ENCODE measurements around the gene MAP4K4.

The MAP4K4 gene

DNA sequence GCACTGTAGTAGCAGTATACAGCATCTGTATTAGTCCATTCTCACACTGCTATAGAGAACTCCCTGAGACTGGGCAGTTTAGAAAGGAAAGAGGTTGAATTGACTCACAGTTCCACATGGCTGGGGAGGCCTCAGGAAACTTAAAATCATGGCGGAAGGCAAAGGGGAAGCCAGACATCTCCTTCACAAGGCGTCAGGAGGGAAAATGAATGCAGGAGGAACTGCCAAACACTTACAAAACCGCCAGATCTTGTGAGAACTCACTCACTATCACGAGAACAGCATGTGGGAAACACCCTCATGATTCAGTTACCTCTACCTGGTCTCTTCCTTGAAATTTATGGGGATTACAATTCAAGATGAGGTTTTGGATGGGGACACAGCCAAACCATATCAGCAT, 25.4 kb downstream of the MAP4K4 start:
- DNase-seq (ENCODE audit: low read depth in 2 of 2), result no peak

DNA sequence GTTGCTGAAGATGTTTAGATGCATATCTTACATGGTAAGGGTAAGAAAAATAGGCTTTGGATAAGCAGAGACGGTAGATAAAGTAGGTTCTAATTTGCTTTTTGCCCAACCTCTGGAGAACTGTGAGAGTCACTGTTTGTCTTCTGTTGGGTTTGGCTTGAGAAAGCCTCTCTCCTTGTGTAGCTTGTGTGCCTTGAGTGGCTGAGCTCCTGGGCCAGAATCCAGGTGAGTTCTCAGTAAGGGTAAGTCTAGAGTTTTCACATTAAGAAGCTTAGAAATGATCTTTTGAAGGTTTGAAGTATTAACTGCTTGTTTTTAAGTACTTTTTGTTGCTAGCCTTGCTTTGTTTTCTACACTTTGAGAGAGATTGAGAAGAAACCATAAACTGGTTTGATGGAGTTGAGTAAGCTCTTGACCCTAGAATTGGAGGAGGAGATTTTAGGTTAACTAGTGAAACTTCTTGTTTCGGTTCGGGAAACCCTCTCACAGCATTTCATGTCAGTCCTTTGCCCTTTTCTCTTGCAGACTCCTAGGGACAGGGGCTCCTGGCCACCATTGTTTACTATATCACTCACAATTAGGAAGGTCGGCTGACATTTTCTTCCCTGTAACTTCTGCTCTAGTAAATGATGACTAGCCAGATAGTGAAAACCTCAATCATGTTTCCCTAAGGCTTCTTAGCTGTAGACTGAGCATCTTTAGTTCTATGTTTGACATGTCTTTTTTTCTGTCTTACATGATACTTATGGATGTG, 26.0 kb downstream of the MAP4K4 start:
- DNase-seq (ENCODE audit: low read depth in 2 of 2), result no peak

DNA sequence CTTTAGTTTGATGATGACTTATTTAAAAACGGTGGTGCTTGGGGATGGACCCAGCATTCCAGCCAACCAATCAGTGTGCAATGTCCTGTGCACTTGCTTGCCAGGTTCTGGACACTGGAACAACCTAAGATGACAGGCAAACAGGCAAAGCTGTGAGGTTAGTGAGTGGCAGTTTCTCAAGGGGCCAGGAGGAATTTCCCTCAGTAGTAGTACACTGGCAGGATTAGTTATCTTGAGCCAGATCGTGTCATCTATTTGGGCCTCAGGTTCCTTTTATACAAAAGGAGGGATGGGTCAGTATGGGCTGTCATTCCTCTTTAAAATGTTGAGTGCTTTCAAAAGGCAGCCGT, 26.6 kb downstream of the MAP4K4 start:
- no peak for DNase-seq (ENCODE audit: low read depth in 2 of 2)

DNA sequence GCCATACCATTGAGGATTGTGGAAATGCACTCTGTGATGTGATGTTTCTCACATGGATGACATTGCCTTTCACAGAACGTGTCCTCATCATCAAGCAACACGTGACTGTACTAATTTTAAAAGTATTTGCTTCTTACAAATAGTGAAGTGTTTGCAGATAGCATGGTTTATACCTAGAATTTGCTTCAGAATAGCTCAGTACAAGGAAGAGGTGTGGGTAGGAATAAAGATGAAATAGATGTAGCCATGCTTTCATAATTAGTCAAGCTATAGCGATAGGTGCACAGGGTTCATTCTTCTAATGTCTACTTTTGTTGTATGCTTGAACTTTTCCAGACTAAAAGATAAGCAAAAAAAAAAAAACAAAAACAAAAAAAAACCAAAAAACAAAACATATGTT, 27.5 kb downstream of the MAP4K4 start:
- no peak for DNase-seq (ENCODE audit: low read depth in 2 of 2)

DNA sequence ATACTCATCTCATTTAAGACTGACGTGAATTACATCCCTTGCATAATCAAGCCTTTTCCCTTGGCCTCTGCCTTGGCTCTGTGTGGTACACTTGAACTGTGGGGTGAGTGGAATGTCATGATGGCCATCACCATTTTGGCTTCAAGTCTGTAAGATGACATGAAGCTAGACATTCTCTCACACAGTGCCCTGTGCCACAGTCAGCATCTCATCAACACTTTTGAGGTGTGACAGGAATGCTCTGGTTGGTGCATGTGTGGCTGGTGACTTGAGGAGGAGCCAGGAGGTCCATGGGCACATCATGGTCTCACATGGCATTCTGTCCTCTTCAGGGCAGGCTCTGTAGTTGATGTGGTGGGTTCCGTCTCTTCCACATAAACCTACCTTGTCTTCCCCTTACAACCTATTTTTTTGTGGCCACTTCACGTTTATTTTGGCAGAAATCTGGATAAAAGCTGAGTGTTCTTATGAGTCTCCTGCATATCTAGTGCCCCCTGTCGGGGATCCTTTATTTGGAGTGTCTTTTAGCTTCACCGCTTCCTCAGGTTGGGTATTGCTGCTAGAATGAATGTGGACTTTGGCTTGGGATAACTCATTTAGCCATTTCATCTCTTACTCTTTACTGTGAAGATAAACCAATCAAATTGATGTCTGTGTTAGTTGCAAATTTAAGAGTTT, 28.1 kb downstream of the MAP4K4 start:
- DNase-seq (ENCODE audit: low read depth in 2 of 2), result no peak

DNA sequence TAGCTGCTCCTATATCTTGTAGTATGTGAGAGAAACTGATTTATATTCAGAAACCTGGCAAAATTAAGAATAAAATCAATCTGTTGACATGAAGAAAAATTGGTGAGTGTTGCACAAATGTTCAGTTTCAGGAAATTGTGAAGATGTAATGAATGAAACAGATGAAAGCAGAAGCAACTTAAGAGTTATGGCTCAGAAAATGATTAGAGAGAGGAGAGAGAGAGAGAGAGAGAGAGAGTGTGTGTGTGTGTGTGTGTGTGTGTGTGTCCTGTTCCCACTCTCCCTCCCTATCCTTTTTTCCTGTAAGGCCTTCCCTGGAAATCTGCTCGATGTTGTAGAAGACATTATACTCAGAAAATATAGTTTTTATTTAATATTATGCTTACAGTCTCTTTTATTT, 31.4 kb downstream of the MAP4K4 start:
- no peak for DNase-seq (ENCODE audit: low read depth in 2 of 2)

DNA sequence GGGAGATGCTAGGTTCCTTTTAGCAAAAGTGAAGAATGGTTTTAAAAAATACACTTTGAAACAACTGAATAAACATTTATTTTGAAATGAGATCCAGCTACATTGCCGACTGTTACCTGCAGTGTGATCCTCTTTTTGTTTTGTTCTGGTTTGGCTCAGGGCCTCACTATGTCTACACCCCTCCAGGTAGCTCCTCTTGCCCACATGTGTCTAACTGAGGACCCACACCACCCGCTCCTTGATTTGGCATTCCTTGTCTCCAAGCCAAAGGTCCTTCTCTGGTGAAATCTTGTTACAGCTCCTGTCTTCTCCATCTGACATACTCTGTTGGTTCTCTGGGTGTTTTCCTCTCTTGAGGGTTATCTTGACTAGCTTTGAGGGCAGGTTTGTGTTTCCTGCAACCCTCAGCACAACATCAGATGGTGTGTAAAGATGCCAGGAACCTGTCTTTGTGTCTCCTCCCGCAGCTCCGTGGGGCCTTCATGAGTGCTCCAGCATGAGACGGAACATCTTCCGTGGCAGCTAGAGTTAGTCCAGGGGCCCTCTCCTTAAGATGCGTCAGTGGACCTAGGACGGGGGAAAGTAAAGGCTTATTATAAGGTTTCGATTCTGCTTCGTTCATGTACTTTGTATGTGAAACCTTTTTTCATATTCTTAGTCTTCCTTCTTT, 32.1 kb downstream of the MAP4K4 start:
- no peak for DNase-seq (ENCODE audit: low read depth in 2 of 2)

DNA sequence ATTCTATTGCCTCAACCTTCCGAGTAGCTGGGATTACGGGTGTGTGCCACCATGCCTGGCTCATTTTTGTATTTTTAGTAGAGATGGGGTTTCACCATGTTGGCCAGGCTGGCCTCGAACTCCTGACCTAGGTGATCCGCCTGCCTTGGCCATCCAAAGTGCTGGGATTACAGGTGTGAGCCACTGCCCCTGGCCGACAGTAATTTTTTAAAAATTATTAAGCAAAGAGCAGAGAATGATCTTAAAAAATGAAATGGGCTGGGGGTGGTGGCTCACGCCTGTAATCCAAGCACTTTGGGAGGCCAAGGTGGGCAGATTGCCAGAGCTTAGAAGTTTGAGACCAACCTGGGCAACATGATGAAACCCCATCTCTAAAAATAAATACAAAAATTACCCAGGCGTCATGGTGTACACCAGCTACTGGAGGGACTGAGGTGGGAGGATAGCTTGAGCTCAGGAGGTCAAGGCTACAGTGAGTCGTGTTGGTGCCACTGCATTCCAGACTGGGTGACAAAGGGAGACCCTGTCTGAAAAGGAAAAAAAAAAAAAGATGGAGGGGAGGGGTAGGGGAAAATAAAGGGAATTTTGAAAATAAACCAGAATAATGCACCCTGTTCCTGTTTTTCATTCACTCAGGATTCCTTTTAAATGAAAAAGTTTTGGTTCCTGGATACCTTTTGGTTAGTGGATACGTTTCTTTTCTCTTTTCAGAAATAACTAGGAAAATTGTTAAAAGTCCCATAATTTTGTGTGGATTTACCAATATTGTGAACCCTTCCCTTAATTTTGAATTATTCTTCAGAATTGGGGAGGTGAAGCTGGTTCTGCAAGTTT, 33.9 kb downstream of the MAP4K4 start:
- no peak for DNase-seq (ENCODE audit: low read depth in 2 of 2)

DNA sequence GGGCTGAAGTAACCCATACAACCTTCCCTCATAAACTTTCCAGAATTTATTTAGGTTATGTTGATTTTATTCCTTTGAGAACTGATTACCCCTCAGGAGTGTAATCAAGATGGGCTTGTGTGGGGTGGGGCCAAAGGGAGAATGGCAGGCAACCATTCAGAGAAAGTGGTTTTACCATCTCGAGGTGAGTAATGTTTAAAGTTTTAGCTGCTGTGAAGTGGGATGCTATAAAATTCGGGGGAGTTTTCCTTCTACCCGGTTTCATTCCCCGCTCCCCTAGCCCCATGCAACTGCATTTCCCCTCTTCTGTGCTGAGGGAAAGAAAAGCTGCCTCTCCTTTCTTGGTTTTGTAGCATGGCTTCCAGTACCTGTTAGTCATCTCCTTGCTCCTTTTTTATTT, 34.7 kb downstream of the MAP4K4 start:
- no peak for DNase-seq (ENCODE audit: low read depth in 2 of 2)

DNA sequence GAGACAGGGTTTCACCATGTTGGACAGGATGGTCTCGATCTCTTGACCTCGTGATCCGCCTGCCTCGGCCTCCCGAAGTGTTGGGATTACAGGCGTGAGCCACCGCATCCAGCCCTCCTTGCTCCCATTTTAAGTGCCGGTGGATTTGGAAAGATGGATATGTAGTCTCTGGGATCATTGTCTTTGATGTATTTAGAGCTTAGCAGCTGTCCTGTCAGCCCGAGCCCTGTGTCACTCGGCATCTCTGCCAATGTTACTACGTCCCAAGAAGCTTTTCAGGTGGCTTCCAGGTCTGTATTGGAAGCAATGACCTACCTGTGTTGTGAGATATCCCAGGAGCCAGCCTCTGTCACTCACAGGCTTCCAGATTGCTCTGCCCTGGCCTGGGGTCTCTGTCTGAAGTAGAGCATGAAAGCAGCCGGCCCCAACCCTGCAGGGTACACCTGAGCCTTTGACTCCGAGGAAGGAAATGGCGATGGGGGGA, 35.3 kb downstream of the MAP4K4 start:
- DNase-seq (ENCODE audit: low read depth in 2 of 2), result no peak

DNA sequence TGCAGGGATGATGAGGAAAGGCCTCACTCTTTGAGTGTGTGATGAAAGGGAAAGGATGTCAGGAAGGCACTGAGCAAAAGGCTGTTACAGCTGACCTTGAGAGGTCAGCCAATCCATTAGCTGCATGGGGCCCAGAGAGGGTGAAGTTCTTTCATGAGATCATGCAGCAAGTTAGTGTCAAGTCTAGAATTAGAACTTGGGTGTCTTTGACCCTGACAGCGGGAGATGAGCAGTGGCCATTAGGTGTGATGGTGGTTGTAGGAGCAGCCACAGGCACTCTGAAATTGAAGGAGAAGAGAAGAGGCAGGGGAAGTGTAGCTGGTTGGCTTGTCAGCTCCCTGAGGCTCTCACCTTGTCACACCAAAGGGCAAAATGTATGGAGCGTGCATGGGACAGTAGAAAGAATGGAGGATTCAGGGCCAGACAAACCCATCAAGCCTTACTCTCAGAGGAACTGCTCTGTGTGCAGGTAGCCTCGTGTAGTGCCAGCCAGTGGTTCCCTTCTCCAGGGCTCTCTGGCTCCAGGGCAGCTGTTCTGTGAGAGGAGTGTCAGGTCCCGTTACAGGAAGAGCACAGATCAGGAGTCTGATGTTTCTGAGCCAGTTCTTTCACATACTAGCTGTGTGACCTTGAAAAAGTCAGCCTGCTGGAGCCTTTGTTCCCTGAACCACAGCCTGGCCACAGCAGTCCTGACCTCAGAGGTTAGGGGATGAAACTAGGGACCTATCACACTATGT, 35.9 kb downstream of the MAP4K4 start:
- no peak for DNase-seq (ENCODE audit: low read depth in 2 of 2)

DNA sequence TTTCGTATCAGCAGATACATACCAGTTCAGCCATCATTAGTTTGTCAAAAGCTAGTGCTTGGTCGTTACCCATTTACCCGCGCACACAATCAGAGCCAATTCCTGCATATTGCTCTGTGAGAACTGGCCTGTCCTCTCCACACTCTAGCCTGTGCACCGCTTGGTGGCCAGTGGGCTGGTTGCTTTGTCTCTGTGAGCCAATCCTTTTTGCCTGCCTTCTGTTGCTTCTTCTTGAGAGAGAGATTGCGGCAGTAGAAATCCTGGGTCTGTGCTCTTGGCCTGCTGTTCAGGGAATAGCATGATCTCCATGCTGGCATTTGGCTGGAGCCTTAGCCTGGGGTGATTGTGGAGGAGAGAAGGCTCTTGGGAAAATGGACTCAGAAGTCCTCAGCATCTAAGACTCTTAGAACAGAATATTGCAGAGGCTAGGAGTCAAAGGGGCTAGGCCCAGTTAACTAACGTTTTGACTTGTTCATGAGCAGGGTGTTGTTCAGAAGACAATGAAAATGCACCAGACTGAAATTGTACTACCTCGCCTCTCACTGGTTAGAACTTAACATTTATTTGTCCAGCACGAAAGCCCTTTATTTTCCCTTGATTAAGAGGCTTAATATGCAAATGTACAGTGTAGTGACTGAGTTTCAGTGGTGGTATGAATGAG, 37.1 kb downstream of the MAP4K4 start:
- DNase-seq (ENCODE audit: low read depth in 2 of 2), result no peak

DNA sequence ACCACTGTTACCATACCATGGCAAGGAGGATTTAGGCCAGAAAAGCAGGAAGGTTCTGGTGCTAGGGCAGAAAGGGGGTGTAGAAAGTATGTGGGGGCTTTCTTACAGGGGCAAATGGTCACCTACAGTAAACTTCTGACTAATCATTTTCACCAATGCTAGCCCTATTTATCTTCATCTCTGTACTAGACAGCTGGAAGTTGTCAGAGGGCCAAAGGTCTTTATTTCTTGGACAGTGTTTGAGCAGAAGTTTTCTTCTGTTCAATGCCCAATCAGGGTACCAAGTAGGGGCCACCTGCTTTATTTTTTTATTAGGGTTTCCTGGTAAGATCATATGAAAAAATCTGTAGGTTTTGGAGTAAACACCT, 37.6 kb downstream of the MAP4K4 start:
- DNase-seq (ENCODE audit: low read depth in 2 of 2), result no peak

DNA sequence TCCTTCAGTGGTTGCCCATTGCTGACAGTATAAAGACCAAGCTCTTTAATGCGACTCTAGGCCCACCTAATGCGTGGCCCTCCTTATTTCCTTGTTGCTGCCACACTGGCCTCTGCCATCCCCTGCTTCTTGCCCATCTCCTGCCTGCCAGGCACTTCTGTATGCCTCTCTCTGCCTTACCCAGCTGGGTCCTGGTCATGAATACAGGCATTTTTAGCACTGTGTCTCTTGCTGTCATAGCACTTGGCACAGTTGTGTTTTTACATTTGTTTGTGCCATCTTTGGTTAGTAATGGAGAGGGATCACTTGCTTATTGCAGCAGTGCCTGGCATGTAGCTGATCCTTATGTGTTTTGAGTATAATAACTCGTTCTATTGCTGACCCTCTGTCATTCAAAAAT, 38.7 kb downstream of the MAP4K4 start:
- no peak for DNase-seq (ENCODE audit: low read depth in 2 of 2)

DNA sequence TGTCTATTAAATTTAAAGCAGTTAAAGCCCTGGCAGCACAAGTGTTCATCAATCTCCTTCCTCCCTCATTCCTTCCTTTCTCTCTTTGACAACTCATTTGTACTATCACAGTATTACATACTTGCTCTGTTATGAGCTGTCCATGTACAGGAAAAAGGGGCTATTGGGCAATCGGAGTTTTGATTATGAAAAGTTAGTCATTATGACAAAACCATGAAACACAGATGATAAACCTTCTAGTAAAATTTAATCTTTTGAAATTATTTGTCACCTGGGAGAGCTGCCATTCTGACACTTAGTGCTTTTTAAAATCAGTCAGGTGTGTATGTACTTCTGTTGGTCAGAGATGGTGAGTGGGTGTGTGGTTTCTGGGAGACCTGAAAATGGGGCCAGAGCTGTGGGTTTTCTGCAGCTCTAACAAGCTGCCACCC, 39.4 kb downstream of the MAP4K4 start:
- DNase-seq (ENCODE audit: low read depth in 2 of 2), result peak; percentile 44 to 47

DNA sequence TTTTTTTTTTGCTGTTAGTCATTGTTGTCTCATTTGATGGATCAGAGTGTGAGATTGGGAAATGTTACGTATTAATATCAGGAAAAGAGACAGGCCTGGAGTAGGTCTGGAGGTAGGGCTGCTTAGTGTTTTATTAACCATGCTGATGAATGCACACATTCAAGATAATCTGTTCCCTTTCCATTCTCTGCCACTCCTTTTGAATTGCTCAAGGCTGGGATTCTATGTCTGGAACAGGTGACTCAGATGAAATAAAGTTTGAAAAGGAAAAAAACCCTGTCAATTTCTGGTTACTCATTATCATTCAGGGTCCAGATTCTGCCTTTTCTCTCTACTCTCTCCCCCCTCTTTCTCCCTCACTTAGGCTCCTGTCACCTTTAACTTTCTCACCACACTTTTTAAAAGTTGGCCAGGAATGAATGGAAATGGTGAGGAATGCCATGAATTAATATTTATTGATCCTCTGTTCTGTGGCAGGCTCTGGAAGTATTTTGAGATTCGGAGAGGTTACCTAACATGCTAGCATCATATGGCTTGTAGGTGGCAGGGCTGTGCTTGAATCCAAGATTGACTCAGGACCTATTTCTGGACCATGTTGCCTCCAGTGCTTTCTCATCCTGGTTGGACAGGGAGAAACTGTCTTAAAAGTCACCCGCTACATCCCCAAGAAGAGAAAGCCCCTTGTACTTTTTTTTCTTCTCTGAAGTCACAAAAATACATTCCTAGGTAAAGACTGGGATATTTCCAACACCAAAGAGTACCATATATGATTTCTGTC, 40.2 kb downstream of the MAP4K4 start:
- DNase-seq (ENCODE audit: low read depth in 2 of 2), result no peak

DNA sequence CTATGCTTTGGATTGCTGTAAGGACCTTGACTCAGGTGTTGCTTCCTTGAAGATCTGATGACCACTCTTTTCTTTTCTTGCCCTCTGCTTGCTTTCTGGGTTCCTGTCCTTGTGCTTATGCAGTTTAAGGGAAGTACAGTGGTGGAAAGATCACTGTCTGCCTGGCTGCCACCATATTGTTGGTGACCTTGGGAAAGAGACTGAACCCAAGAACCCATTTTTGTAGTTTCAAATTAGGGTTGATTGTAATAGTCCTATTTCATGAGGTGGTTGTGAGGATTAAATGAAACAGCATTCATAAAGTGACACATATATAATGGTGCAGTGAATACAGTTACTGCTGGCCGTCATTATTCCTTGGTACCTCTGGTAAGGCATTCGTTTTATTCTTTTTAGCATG, 41.1 kb downstream of the MAP4K4 start:
- no peak for DNase-seq (ENCODE audit: low read depth in 2 of 2)

DNA sequence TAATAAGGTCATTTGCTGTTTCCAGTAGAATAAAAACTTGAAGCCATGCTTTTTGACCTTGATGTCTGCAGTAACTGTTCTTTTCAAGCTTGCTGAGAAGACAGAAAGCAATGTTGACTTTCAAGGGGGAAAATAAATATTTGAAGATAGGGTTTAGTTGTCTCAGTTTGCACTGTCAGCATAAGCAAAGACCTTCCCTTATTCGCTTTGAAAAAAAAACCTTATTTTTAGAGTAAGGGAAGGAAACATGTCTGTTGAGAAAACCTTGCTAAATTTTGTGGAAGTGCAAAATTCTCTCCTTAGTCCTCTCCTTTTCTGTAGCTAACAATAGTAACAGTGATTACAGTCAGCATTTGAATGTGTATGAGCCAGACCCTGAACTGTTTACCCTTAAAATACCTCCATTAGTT, 43.1 kb downstream of the MAP4K4 start:
- no peak for DNase-seq (ENCODE audit: low read depth in 2 of 2)

DNA sequence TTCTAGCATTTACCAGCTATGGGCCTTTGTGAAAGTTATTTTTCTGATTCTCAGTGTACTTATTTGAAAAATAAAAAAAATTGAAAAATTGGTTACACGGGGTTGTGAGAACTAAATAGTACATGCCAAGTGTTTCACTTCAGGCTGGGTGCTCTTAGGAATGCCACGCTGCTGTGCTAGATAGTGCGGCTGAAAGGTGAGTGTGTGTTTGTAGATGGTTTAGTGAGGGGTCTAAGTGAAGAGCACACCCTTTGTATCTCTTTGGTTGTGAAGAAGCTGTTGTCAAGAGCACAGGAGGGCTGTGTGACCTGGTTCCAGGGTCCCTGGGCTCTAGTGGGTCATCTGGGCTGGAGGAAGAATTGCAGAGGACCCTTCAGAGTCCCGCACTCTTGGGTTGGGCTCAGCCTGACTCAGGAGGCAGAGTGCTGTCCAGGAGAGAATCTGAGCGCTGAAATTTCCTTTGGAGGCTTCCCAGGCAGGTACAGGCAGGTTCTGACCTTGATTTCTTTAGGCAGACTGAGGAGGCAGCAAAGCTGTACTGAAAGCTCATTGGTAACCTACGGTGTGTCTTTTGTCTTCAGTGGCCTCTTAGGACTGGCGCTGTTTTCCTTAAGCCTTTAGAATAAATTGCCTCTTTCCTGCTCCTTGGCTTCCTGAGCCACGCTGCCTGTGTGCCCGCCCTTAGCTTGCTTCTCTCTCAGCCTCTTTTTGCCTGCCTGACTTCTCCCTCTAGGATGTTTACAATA, 44.4 kb downstream of the MAP4K4 start:
- no peak for DNase-seq (ENCODE audit: low read depth in 2 of 2)
